Neutrophil (primary cell): Measurements from ENCODE around the gene MARVELD3.

Source experiments
- H3K27ac ChIP-seq: fragments of 200-600 bp; sonication (generic); 2 replicates; pipeline ENCODE4 v1.5.1; 2016; ENCODE audit warnings: mild to moderate bottlenecking, moderate library complexity
- H3K27me3 ChIP-seq: fragments of 200-600 bp; sonication (generic); 2 replicates; pipeline ENCODE4 v1.6.0; 2016; ENCODE audit warnings: mild to moderate bottlenecking
- H3K36me3 ChIP-seq: fragments of 200-600 bp; sonication (generic); 2 replicates; pipeline ENCODE4 v1.5.1; 2017
- H3K4me1 ChIP-seq, 2 experiments: fragments of 200-600 bp in 1 of 2; sonication (generic) in 1 of 2; 1 replicate in 1 of 2; 2 replicates in 1 of 2; pipeline versions ENCODE4 v1.5.1 to v1.6.1; 2013 to 2016; ENCODE audit warnings: low read depth in 1 of 2, low read length in 1 of 2, mild to moderate bottlenecking in 1 of 2, moderate library complexity in 1 of 2; ENCODE audit not compliant: control insufficient read depth in 1 of 2, insufficient read depth in 1 of 2
- H3K4me3 ChIP-seq, 2 experiments: fragments of 200-600 bp in 1 of 2; sonication (generic) in 1 of 2; 1 replicate in 1 of 2; 2 replicates in 1 of 2; pipeline ENCODE4 v1.5.1; 2013 to 2016; ENCODE audit warnings: low read depth in 1 of 2, low read length in 1 of 2, mild to moderate bottlenecking in 1 of 2, moderate library complexity in 1 of 2
- H3K9me3 ChIP-seq: fragments of 200-600 bp; sonication (generic); 2 replicates; pipeline ENCODE4 v1.5.1; 2016
- CTCF ChIP-seq: fragments of 200-600 bp; sonication (generic); IDR thresholded peaks from 2 replicates; pipeline ENCODE4 v1.5.1; 2016; ENCODE audit warnings: antibody characterized with exemption

The MARVELD3 gene

GRCh38 chr16:71628810-71629209 lies 2.8 kb downstream of the MARVELD3 start:
- H3K27me3 ChIP-seq = peaks cover 66% of the 10 kb centered on the region
- H3K9me3 ChIP-seq = no peaks in the 10 kb centered on the region
- no peak overlapping the region for H3K27ac ChIP-seq
- TF ChIP-seq CTCF = no peak
- no peaks in the 10 kb centered on the region for H3K36me3 ChIP-seq
- H3K4me1 ChIP-seq = peaks cover 0 to 7% of the 10 kb centered on the region in 2 experiments
- H3K4me3 ChIP-seq = no peak overlapping the region

- Histone ChIP-seq H3K9me3 (no peaks in the 10 kb centered on the region), H3K27me3 (peaks cover 60% of the 10 kb centered on the region), H3K4me1 (peaks cover 0 to 7% of the 10 kb centered on the region in 2 experiments), H3K36me3 (no peaks in the 10 kb centered on the region), H3K27ac (no peak overlapping the region), H3K4me3 (no peak overlapping the region)
- no peak for TF ChIP-seq CTCF
Observed at GRCh38 chr16:71629278-71630016, 3.5 kb downstream of the MARVELD3 start.

- H3K36me3 ChIP-seq = no peaks in the 10 kb centered on the region
- no peak for TF ChIP-seq CTCF
- H3K4me1 ChIP-seq = peaks cover 0 to 7% of the 10 kb centered on the region in 2 experiments
- H3K27me3 ChIP-seq = peaks cover 46% of the 10 kb centered on the region
- H3K9me3 ChIP-seq = no peaks in the 10 kb centered on the region
- H3K4me3 ChIP-seq = no peak overlapping the region
- H3K27ac ChIP-seq = no peak overlapping the region
Observed at GRCh38 chr16:71630808-71631207, 4.8 kb downstream of the MARVELD3 start.

GRCh38 chr16:71631776-71632175 lies 5.8 kb downstream of the MARVELD3 start:
- no peak overlapping the region for H3K4me3 ChIP-seq
- H3K36me3 ChIP-seq = no peaks in the 10 kb centered on the region
- no peak overlapping the region for H3K27ac ChIP-seq
- H3K9me3 ChIP-seq = no peaks in the 10 kb centered on the region
- H3K4me1 ChIP-seq = no peaks in the 10 kb centered on the region
- H3K27me3 ChIP-seq = peaks cover 36% of the 10 kb centered on the region
- no peak for TF ChIP-seq CTCF

- Histone ChIP-seq H3K27ac (no peak overlapping the region), H3K4me3 (no peak overlapping the region), H3K27me3 (peaks cover 5% of the 10 kb centered on the region), H3K36me3 (no peaks in the 10 kb centered on the region), H3K9me3 (no peaks in the 10 kb centered on the region), H3K4me1 (no peaks in the 10 kb centered on the region)
- no peak for TF ChIP-seq CTCF
Observed at GRCh38 chr16:71635632-71636031, 9.6 kb downstream of the MARVELD3 start.
